Measurements from ENCODE around the gene ALLC.

The ALLC gene

GRCh38 chr2:3704692-3705091 is 46.7 kb downstream of the ALLC start:
- Histone ChIP-seq H3K27ac (ENCODE audit: low read depth, low read length) (no peak overlapping the region), H3K9ac (ENCODE audit: low read length) (no peak overlapping the region), H3K9me2 (replicated peaks; ENCODE audit: insufficient read depth, low read length) (no peaks in the 10 kb centered on the region), H3F3A (ENCODE audit: insufficient read depth) (no peaks in the 10 kb centered on the region), H3K9me3 (ENCODE audit: insufficient read depth, low read length) (no peaks in the 10 kb centered on the region), H3K4me2 (ENCODE audit: low read depth, low read length, poor library complexity, severe bottlenecking) (no peak overlapping the region), H4K20me1 (ENCODE audit: low read depth, low read length) (no peaks in the 10 kb centered on the region), H3K79me2 (ENCODE audit: insufficient read depth, low read length) (no peaks in the 10 kb centered on the region), H3K27me3 (ENCODE audit: low read length) (no peaks in the 10 kb centered on the region), H3K36me3 (ENCODE audit: low read length) (no peaks in the 10 kb centered on the region), H3K4me3 (ENCODE audit: insufficient read depth, low read length, poor library complexity, severe bottlenecking) (no peak overlapping the region), H2AFZ (ENCODE audit: low read depth, low read length, severe bottlenecking) (no peak overlapping the region)
- no peak for TF ChIP-seq CTCF (IDR thresholded peaks at IDR 0.05; ENCODE audit: insufficient read depth, low read length, poor library complexity, severe bottlenecking)
- TF ChIP-seq EZH2phosphoT487 (conservative IDR thresholded peaks at IDR 0.05; ENCODE audit: low read length): no peak

GRCh38 chr2:3705782-3706181 is 47.8 kb downstream of the ALLC start:
- Histone ChIP-seq H4K20me1 (ENCODE audit: low read depth, low read length) (no peaks in the 10 kb centered on the region), H3K79me2 (ENCODE audit: insufficient read depth, low read length) (no peaks in the 10 kb centered on the region), H3K4me2 (ENCODE audit: low read depth, low read length, poor library complexity, severe bottlenecking) (no peak overlapping the region), H3K36me3 (ENCODE audit: low read length) (no peaks in the 10 kb centered on the region), H2AFZ (ENCODE audit: low read depth, low read length, severe bottlenecking) (no peak overlapping the region), H3K9me2 (replicated peaks; ENCODE audit: insufficient read depth, low read length) (no peaks in the 10 kb centered on the region), H3K4me3 (ENCODE audit: insufficient read depth, low read length, poor library complexity, severe bottlenecking) (no peak overlapping the region), H3K27me3 (ENCODE audit: low read length) (no peaks in the 10 kb centered on the region), H3K9me3 (ENCODE audit: insufficient read depth, low read length) (no peaks in the 10 kb centered on the region), H3K9ac (ENCODE audit: low read length) (no peak overlapping the region), H3F3A (ENCODE audit: insufficient read depth) (no peaks in the 10 kb centered on the region), H3K27ac (ENCODE audit: low read depth, low read length) (no peak overlapping the region)
- TF ChIP-seq EZH2phosphoT487 (conservative IDR thresholded peaks at IDR 0.05; ENCODE audit: low read length) (no peak), CTCF (IDR thresholded peaks at IDR 0.05; ENCODE audit: insufficient read depth, low read length, poor library complexity, severe bottlenecking) (no peak)

- no peak overlapping the region for H2AFZ ChIP-seq (ENCODE audit: low read depth, low read length, severe bottlenecking)
- H3K4me2 ChIP-seq (ENCODE audit: low read depth, low read length, poor library complexity, severe bottlenecking): no peak overlapping the region
- no peak overlapping the region for H3K27ac ChIP-seq (ENCODE audit: low read depth, low read length)
- H3K4me3 ChIP-seq (ENCODE audit: insufficient read depth, low read length, poor library complexity, severe bottlenecking): no peak overlapping the region
- no peaks in the 10 kb centered on the region for H3K27me3 ChIP-seq (ENCODE audit: low read length)
- no peak overlapping the region for H3K9ac ChIP-seq (ENCODE audit: low read length)
- no peaks in the 10 kb centered on the region for H3K36me3 ChIP-seq (ENCODE audit: low read length)
- TF ChIP-seq EZH2phosphoT487 (conservative IDR thresholded peaks at IDR 0.05; ENCODE audit: low read length) (no peak), CTCF (IDR thresholded peaks at IDR 0.05; ENCODE audit: insufficient read depth, low read length, poor library complexity, severe bottlenecking) (no peak)
- H3K79me2 ChIP-seq (ENCODE audit: insufficient read depth, low read length): no peaks in the 10 kb centered on the region
- no peaks in the 10 kb centered on the region for H4K20me1 ChIP-seq (ENCODE audit: low read depth, low read length)
- H3F3A ChIP-seq (ENCODE audit: insufficient read depth): no peaks in the 10 kb centered on the region
- no peaks in the 10 kb centered on the region for H3K9me3 ChIP-seq (ENCODE audit: insufficient read depth, low read length)
- no peaks in the 10 kb centered on the region for H3K9me2 ChIP-seq (replicated peaks; ENCODE audit: insufficient read depth, low read length)
Measured at GRCh38 chr2:3706892-3707291, 48.9 kb downstream of the ALLC start.

GRCh38 chr2:3708576-3708975 is 50.6 kb downstream of the ALLC start:
- no peaks in the 10 kb centered on the region for H3K9me2 ChIP-seq (replicated peaks; ENCODE audit: insufficient read depth, low read length)
- no peak overlapping the region for H3K4me3 ChIP-seq (ENCODE audit: insufficient read depth, low read length, poor library complexity, severe bottlenecking)
- H3K79me2 ChIP-seq (ENCODE audit: insufficient read depth, low read length): no peaks in the 10 kb centered on the region
- no peak overlapping the region for H3K9ac ChIP-seq (ENCODE audit: low read length)
- H3F3A ChIP-seq (ENCODE audit: insufficient read depth): no peaks in the 10 kb centered on the region
- H3K27ac ChIP-seq (ENCODE audit: low read depth, low read length): no peak overlapping the region
- no peaks in the 10 kb centered on the region for H4K20me1 ChIP-seq (ENCODE audit: low read depth, low read length)
- no peaks in the 10 kb centered on the region for H3K27me3 ChIP-seq (ENCODE audit: low read length)
- TF ChIP-seq EZH2phosphoT487 (conservative IDR thresholded peaks at IDR 0.05; ENCODE audit: low read length) (no peak), CTCF (IDR thresholded peaks at IDR 0.05; ENCODE audit: insufficient read depth, low read length, poor library complexity, severe bottlenecking) (no peak)
- H3K9me3 ChIP-seq (ENCODE audit: insufficient read depth, low read length): no peaks in the 10 kb centered on the region
- no peak overlapping the region for H2AFZ ChIP-seq (ENCODE audit: low read depth, low read length, severe bottlenecking)
- H3K36me3 ChIP-seq (ENCODE audit: low read length): no peaks in the 10 kb centered on the region
- H3K4me2 ChIP-seq (ENCODE audit: low read depth, low read length, poor library complexity, severe bottlenecking): no peak overlapping the region
